Esophagus muscularis mucosa (tissue), 4 donors: ENCODE measurements around the gene SAP30. TPM values are rescaled to one million over a fixed set of nuclear protein-coding genes. Genes with fewer than 3 reads are reported as not detected.

Experiments
- DNase-seq: peaks from one replicate; pipeline ENCODE4 v3.0.0-alpha.2; 2017; ENCODE audit errors: extremely low spot score
- H3K27ac ChIP-seq, 4 donors: fragments of 200-600 bp; sonication (generic); replicated peaks in 1 of 4; 1 replicate in 3 of 4; 2 replicates in 1 of 4; pipeline ENCODE4 v1.5.1; 2016 to 2019; ENCODE audit warnings: mild to moderate bottlenecking in 1 of 4
- H3K27me3 ChIP-seq, 4 donors: fragments of 200-600 bp; sonication (generic); one replicate each; pipeline versions ENCODE4 v1.5.1 to v1.6.0; 2016 to 2019
- H3K36me3 ChIP-seq, 4 donors: fragments of 200-600 bp; sonication (generic); one replicate each; pipeline ENCODE4 v1.5.1; 2016 to 2019
- H3K4me1 ChIP-seq, 4 donors: fragments of 200-600 bp; sonication (generic); one replicate each; pipeline ENCODE4 v1.5.1; 2016 to 2019
- H3K4me3 ChIP-seq, 4 donors: fragments of 200-600 bp; sonication (generic); 1 replicate in 2 of 4; 2 replicates in 2 of 4; pipeline ENCODE4 v1.5.1; 2016 to 2019; ENCODE audit warnings: mild to moderate bottlenecking in 4 of 4, moderate library complexity in 1 of 4
- H3K9me3 ChIP-seq, 4 donors: fragments of 200-600 bp; sonication (generic); 1 replicate in 3 of 4; 2 replicates in 1 of 4; pipeline ENCODE4 v1.5.1; 2016 to 2019
- EP300 ChIP-seq: sonication (generic); formaldehyde crosslinking; IDR thresholded peaks from one replicate; pipeline ENCODE4 v1.6.1; 2017; ENCODE audit warnings: antibody characterized with exemption
- POLR2A ChIP-seq: fragments of 450-650 bp; IDR thresholded peaks from one replicate; pipeline ENCODE4 v1.6.1; 2017; ENCODE audit warnings: antibody characterized with exemption, moderate library complexity, mild to moderate bottlenecking, low read depth
- POLR2AphosphoS5 ChIP-seq, 2 donors: sonication (generic); formaldehyde crosslinking; IDR thresholded peaks; one replicate each; pipeline ENCODE4 v1.6.1; 2017; ENCODE audit warnings: antibody characterized with exemption in 2 of 2
- WGBS: methylation state at CpG from one replicate; pipeline ENCODE4 v1.1.5; 2018; 5-methylcytosine and 5-hydroxymethylcytosine counted together
- intact Hi-C: fragments of 100-400 bp; cut with DNase I; formaldehyde crosslinking; loops from one replicate; pipeline ENCODE4 v1.15.1; 2023
- total RNA-seq, 4 donors: library from RNA; depleted of rRNA; stranded (reverse); fragments of >200 nt; gene quantifications; one replicate each; pipeline versions ENCODE4 v1.1.0 to v1.2.1, GENCODE V29; 2016
- TF ChIP-seq, protein P1 (sequence below), 3 experiments: fragments of 200-600 bp in 2 of 3; fragments of 450-650 bp in 1 of 3; sonication (generic) in 2 of 3; IDR thresholded peaks; one replicate each; pipeline ENCODE4 v1.5.1; 2017 to 2019; ENCODE audit warnings: antibody characterized with exemption in 3 of 3, mild to moderate bottlenecking in 2 of 3, moderate library complexity in 1 of 3

Gene SAP30
- total RNA-seq, 4 donors from 2014 or later: 39.6 to 56.2 (median 43.7) TPM

DNA sequence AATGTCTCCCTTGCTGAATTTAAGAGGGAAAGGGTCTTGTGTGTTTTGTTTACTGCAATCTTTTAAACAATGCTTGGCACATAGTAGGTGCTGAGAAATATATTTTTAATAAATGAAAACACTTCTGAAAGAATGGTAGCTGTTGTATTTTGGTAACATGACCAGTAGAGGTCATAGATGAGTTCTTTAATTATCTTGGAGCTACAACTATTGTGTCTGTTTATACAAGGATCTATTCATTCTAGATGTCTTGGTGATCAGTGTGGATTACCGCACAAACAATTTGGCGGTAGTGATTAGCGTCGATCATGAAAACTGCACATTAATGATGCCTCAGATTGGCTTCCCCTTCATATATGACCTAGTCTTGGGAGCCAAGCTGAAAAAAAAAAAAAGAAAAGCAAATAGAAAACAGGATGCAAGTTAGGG lies 49.6 kb downstream of the SAP30 start:
- no peaks in the 10 kb centered on the region for H3K27me3 ChIP-seq
- DNase-seq: no peak
- H3K9me3 ChIP-seq: no peaks in the 10 kb centered on the region
- WGBS: 36% methylated on average over 4 of the region's 4 CpGs
- peaks cover 0 to 15% (median 3%) of the 10 kb centered on the region in 4 donors for H3K36me3 ChIP-seq
- intact Hi-C loops: loop anchor here (2.0 kb wide), 1 partner anchor 74 kb away; no protein-coding TSS in a partner anchor
- peaks cover 4 to 25% (median 17%) of the 10 kb centered on the region in 4 donors for H3K4me1 ChIP-seq
- no peak overlapping the region for H3K4me3 ChIP-seq
- no peak overlapping the region for H3K27ac ChIP-seq
- no peak for TF ChIP-seq POLR2A
- TF ChIP-seq, protein P1, sequence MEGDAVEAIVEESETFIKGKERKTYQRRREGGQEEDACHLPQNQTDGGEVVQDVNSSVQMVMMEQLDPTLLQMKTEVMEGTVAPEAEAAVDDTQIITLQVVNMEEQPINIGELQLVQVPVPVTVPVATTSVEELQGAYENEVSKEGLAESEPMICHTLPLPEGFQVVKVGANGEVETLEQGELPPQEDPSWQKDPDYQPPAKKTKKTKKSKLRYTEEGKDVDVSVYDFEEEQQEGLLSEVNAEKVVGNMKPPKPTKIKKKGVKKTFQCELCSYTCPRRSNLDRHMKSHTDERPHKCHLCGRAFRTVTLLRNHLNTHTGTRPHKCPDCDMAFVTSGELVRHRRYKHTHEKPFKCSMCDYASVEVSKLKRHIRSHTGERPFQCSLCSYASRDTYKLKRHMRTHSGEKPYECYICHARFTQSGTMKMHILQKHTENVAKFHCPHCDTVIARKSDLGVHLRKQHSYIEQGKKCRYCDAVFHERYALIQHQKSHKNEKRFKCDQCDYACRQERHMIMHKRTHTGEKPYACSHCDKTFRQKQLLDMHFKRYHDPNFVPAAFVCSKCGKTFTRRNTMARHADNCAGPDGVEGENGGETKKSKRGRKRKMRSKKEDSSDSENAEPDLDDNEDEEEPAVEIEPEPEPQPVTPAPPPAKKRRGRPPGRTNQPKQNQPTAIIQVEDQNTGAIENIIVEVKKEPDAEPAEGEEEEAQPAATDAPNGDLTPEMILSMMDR (IDR thresholded peaks at IDR 0.05): peak; percentile 54 to 59 (median 55)

GRCh38 chr4:173420801-173421200 lies 50.0 kb downstream of the SAP30 start:
- DNase-seq: no peak
- Histone ChIP-seq H3K4me1 (peaks cover 6 to 30% (median 21%) of the 10 kb centered on the region in 4 donors), H3K4me3 (no peak overlapping the region), H3K27ac (no peak overlapping the region), H3K9me3 (no peaks in the 10 kb centered on the region), H3K36me3 (peaks cover 0 to 15% (median 3%) of the 10 kb centered on the region in 4 donors), H3K27me3 (no peaks in the 10 kb centered on the region)
- WGBS: 82% methylated on average over 2 of the region's 2 CpGs
- TF ChIP-seq POLR2AphosphoS5 (IDR thresholded peaks at IDR 0.05) (no peak), POLR2A (no peak), EP300 (no peak)
- TF ChIP-seq, protein P1 (IDR thresholded peaks at IDR 0.05): no peak
- intact Hi-C loops: loop anchor here (2.0 kb wide), 1 partner anchor 74 kb away; no protein-coding TSS in a partner anchor

- no peaks in the 10 kb centered on the region for H3K9me3 ChIP-seq
- intact Hi-C loops: no loop called here
- H3K4me1 ChIP-seq: peaks cover 6 to 36% (median 24%) of the 10 kb centered on the region in 4 donors
- no peak overlapping the region for H3K4me3 ChIP-seq
- no peak for DNase-seq
- H3K36me3 ChIP-seq: no peaks in the 10 kb centered on the region
- no peaks in the 10 kb centered on the region for H3K27me3 ChIP-seq
- H3K27ac ChIP-seq: peak overlapping the region; percentile 44 to 70 (median 58)
- WGBS: 53% methylated on average over 2 of the region's 2 CpGs
- TF ChIP-seq, protein P1 (IDR thresholded peaks at IDR 0.05): no peak
- peak in 1 of 2 donors; percentile 38 for TF ChIP-seq POLR2AphosphoS5 (IDR thresholded peaks at IDR 0.05)
Measured at GRCh38 chr4:173424899-173425805, 54.4 kb downstream of the SAP30 start.

DNA sequence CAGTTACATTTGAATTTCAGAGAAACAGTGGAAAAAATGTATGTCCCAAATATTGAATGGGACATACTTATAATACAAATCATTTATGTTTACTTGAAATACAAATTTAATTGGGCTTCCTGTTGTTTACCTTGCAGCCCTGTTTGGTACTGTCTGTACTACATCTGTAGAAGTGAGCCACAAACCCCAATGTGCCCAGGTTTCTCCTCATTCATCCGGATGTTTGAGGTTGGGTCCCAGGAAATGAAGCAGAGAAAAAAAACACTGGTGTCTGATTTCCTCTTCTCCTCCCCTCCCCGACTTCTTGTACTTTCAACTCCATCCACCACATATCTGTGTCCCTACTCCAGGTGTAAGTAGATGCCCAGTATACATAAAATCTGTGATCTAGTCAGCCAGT lies 55.3 kb downstream of the SAP30 start:
- H3K9me3 ChIP-seq: no peaks in the 10 kb centered on the region
- H3K27ac ChIP-seq: peak overlapping the region in 3 of 4 donors; percentile 57 to 70 (median 59)
- no peaks in the 10 kb centered on the region for H3K36me3 ChIP-seq
- intact Hi-C loops: no loop called here
- no peaks in the 10 kb centered on the region for H3K27me3 ChIP-seq
- 90% methylated on average over 2 of the region's 2 CpGs for WGBS
- no peak overlapping the region for H3K4me3 ChIP-seq
- TF ChIP-seq POLR2A: no peak
- TF ChIP-seq, protein P1 (IDR thresholded peaks at IDR 0.05): no peak
- TF ChIP-seq EP300: no peak
- DNase-seq: no peak
- peaks cover 6 to 32% (median 18%) of the 10 kb centered on the region in 4 donors for H3K4me1 ChIP-seq

Other genes with a start within 250 kb of the SAP30 start
- gene GALNT7, start 202.1 kb upstream of the SAP30 start, total RNA-seq: 10 to 100 TPM in 3 of 4 donors, 1 to 10 TPM in 1; 9.6 to 20.2 (median 12.9) TPM
- gene HMGB2, start 36.6 kb upstream of the SAP30 start, total RNA-seq: 10 to 100 TPM; 35.7 to 69.7 (median 46.2) TPM
- gene SCRG1, start 28.2 kb downstream of the SAP30 start, total RNA-seq: 1 to 10 TPM; 2.3 to 3.0 (median 2.7) TPM
- 100 to 1,000 TPM in 3 of 4 donors, 10 to 100 TPM in 1; 77.7 to 165 (median 138) TPM for gene HAND2, start 159.3 kb downstream of the SAP30 start, total RNA-seq